SK-N-SH (cell line): ENCODE data around the gene SLC22A4. TPM values are rescaled to one million over a fixed set of nuclear protein-coding genes. Genes with fewer than 3 reads are reported as not detected.

Experiments
- CTCF ChIA-PET: fragments of 300-600, 350-600 bp; formaldehyde crosslinking; extraction: SDS; loops from one replicate; lab custom pipeline; 2021; lab: Yijun Ruan, JAX
- POLR2A ChIA-PET: fragments of 350-600 bp; sonication (Branson Sonifier 250); formaldehyde crosslinking; extraction: SDS; loops from one replicate; lab custom pipeline; 2020; ENCODE audit warnings: antibody characterized with exemption, inconsistent platforms; lab: Yijun Ruan, JAX
- DNase-seq: peaks from one replicate; pipeline ENCODE4 v3.0.0; 2012
- H2AFZ ChIP-seq: fragments of 200-600 bp; sonication (generic); 2 replicates; pipeline ENCODE4 v1.8.1; 2016; ENCODE audit warnings: antibody characterized with exemption, mild to moderate bottlenecking, low read depth
- H3F3A ChIP-seq: fragments of 200-600 bp; sonication (generic); replicated peaks from 2 replicates; pipeline ENCODE3; 2016; ENCODE audit warnings: antibody characterized with exemption, mild to moderate bottlenecking; ENCODE audit not compliant: insufficient read depth
- H3K27ac ChIP-seq, 2 experiments: fragments of 200-500 bp in 1 of 2; fragments of 200-600 bp in 1 of 2; sonication (Bioruptor generic) in 1 of 2; sonication (generic), shearing (Covaris generic) in 1 of 2; 2 replicates each; pipeline versions ENCODE4 v1.5.1 to v1.6.1; 2014 to 2016; ENCODE audit warnings: low read depth in 2 of 2, inconsistent platforms in 1 of 2, low read length in 1 of 2, mild to moderate bottlenecking in 1 of 2, mixed read lengths in 1 of 2
- H3K27me3 ChIP-seq: fragments of 200-600 bp; sonication (generic), shearing (Covaris generic); 2 replicates; pipeline ENCODE4 v1.6.1; 2016; ENCODE audit warnings: mixed run types; ENCODE audit not compliant: insufficient read depth
- H3K36me3 ChIP-seq, 2 experiments: fragments of 200-500 bp in 1 of 2; fragments of 200-600 bp in 1 of 2; sonication (Bioruptor generic) in 1 of 2; sonication (generic) in 1 of 2; replicated peaks in 1 of 2; 2 replicates each; pipeline versions ENCODE3 to v1.5.1; 2014 to 2016; ENCODE audit warnings: low read length in 1 of 2, mild to moderate bottlenecking in 1 of 2; ENCODE audit not compliant: insufficient read depth in 2 of 2, control insufficient read depth in 1 of 2
- H3K4me1 ChIP-seq, 2 experiments: fragments of 200-500 bp in 1 of 2; fragments of 200-600 bp in 1 of 2; sonication (Bioruptor generic) in 1 of 2; sonication (generic), shearing (Covaris generic) in 1 of 2; 2 replicates each; pipeline versions ENCODE4 v1.5.1 to v1.6.1; 2014 to 2016; ENCODE audit warnings: low read depth in 1 of 2, low read length in 1 of 2, mixed run types in 1 of 2; ENCODE audit not compliant: insufficient read depth in 2 of 2, control insufficient read depth in 1 of 2
- H3K4me2 ChIP-seq: fragments of 200-600 bp; sonication (generic), shearing (Covaris generic); 2 replicates; pipeline ENCODE4 v1.6.1; 2017; ENCODE audit warnings: mixed run types
- H3K4me3 ChIP-seq, 2 experiments: fragments of 200-500 bp in 1 of 2; fragments of 200-600 bp in 1 of 2; sonication (Bioruptor generic) in 1 of 2; sonication (generic), shearing (Covaris generic) in 1 of 2; 2 replicates each; pipeline versions ENCODE4 v1.5.1 to v1.8.1; 2014 to 2016; ENCODE audit warnings: low read depth in 2 of 2, inconsistent platforms in 1 of 2, low read length in 1 of 2, mild to moderate bottlenecking in 1 of 2, mixed read lengths in 1 of 2, moderate library complexity in 1 of 2
- H3K79me2 ChIP-seq: fragments of 200-600 bp; sonication (generic); 2 replicates; pipeline ENCODE4 v1.8.1; 2017; ENCODE audit warnings: mild to moderate bottlenecking; ENCODE audit not compliant: insufficient read depth
- H3K9ac ChIP-seq: fragments of 200-600 bp; sonication (generic); 2 replicates; pipeline ENCODE4 v1.6.1; 2017; ENCODE audit warnings: mixed run types
- H3K9me2 ChIP-seq: fragments of 200-600 bp; sonication (generic); 2 replicates; pipeline ENCODE4 v1.6.1; 2017; ENCODE audit warnings: mixed run types
- H3K9me3 ChIP-seq: fragments of 200-600 bp; sonication (generic); 2 replicates; pipeline ENCODE4 v1.6.1; 2017; ENCODE audit warnings: mixed run types, mild to moderate bottlenecking, moderate library complexity
- H4K20me1 ChIP-seq: fragments of 200-600 bp; sonication (generic); 2 replicates; pipeline ENCODE4 v1.6.1; 2017; ENCODE audit warnings: mild to moderate bottlenecking, mixed run types; ENCODE audit not compliant: insufficient read depth
- CTCF ChIP-seq: fragments of 200-600 bp; sonication (generic); IDR thresholded peaks from 2 replicates; pipeline ENCODE4 v1.6.1; 2017; ENCODE audit warnings: antibody characterized with exemption, mild to moderate bottlenecking, moderate library complexity
- FOSL2 ChIP-seq: IDR thresholded peaks from 2 replicates; pipeline ENCODE4 v1.4.0; 2012; ENCODE audit warnings: low read depth, mild to moderate bottlenecking, moderate library complexity, borderline replicate concordance
- FOXJ3 ChIP-seq: sonication (generic); formaldehyde crosslinking; IDR thresholded peaks from 2 replicates; pipeline ENCODE4 v1.5.1; 2020; ENCODE audit warnings: mild to moderate bottlenecking, missing genetic modification reagents
- GATA2 ChIP-seq: sonication (generic); formaldehyde crosslinking; IDR thresholded peaks from 2 replicates; pipeline ENCODE4 v1.5.0; 2020; ENCODE audit warnings: mild to moderate bottlenecking, missing genetic modification reagents
- MEF2A ChIP-seq: IDR thresholded peaks from 2 replicates; pipeline ENCODE4 v1.4.0; 2012; ENCODE audit warnings: low read depth, borderline replicate concordance
- MXI1 ChIP-seq: IDR thresholded peaks from 2 replicates; pipeline ENCODE4 v1.6.1; 2012; ENCODE audit warnings: mild to moderate bottlenecking, low read depth, low read length, improper control_type of control experiment
- RCOR1 ChIP-seq: fragments of 150-350 bp; IDR thresholded peaks from 2 replicates; pipeline ENCODE4 v1.6.1; 2017; ENCODE audit warnings: antibody characterized with exemption, low read length
- SIN3A ChIP-seq: IDR thresholded peaks from 2 replicates; pipeline ENCODE4 v1.6.1; 2012; ENCODE audit warnings: low read depth, mild to moderate bottlenecking, low read length, moderate library complexity, borderline replicate concordance
- SMC3 ChIP-seq: IDR thresholded peaks from 2 replicates; pipeline ENCODE4 v1.6.1; 2012; ENCODE audit warnings: low read depth, low read length, improper control_type of control experiment
- TCF12 ChIP-seq: IDR thresholded peaks from 2 replicates; pipeline ENCODE4 v1.4.0; 2012
- TEAD4 ChIP-seq: IDR thresholded peaks from 2 replicates; pipeline ENCODE4 v1.4.0; 2012; ENCODE audit warnings: mild to moderate bottlenecking, borderline replicate concordance; ENCODE audit not compliant: insufficient read depth
- WGBS: methylation state at CpG from one replicate; pipeline ENCODE4 v1.1.6; 2017; ENCODE audit warnings: low lambda C conversion rate; 5-methylcytosine and 5-hydroxymethylcytosine counted together
- polyA plus RNA-seq, 3 experiments: library from polyadenylated mRNA; depleted of rRNA; stranded (reverse); fragments of >200 nt; gene quantifications; 2 replicates each; pipeline ENCODE4 v1.2.3, GENCODE V29; 2012
- TF ChIP-seq, protein P1 (sequence below): IDR thresholded peaks from 2 replicates; pipeline ENCODE4 v1.6.1; 2012; ENCODE audit warnings: mild to moderate bottlenecking, low read depth, low read length, moderate library complexity
- TF ChIP-seq, protein P2 (sequence below): fragments of 150-350 bp; IDR thresholded peaks from 2 replicates; pipeline ENCODE4 v1.6.1; 2017; ENCODE audit warnings: antibody characterized with exemption, low read length, low read depth, borderline replicate concordance
- TF ChIP-seq, protein P3 (sequence below): IDR thresholded peaks from 2 replicates; pipeline ENCODE4 v1.4.0; 2012; ENCODE audit warnings: low read depth, borderline replicate concordance

Gene SLC22A4
- polyA plus RNA-seq, 1 of the 3 experiments (the other 2 are of a cell fraction) = 3.3 TPM

DNA sequence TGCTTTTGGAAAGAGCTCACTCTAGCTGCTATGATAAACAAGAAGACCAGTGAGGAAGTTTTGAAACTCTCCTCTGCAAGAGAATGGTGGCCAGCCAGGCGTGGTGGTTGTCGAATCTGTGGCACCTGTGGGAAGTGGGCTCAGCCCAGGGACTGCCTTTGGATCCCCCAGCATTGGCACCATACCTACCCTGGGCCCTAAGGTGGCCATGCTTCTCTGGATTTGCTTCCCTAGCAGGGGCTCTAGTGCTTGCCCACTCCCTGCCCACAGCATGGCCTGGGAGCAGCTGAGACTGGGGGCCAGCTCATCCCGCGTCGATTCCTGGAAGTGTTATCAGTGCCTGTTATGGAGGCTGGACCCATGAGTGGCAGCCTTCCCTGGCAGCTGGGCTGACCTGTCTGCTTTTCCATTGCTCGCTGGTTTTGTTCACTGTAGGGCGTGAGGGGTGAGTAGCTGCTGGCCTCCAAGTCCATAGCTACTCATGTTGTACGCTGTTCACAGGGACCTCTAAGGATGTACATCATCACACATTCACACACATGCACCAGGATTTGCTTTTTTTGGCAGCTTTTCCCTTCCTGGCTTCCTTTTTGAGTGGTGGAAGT lies 2.3 kb downstream of the SLC22A4 start (continued):
- TF ChIP-seq, protein P1, sequence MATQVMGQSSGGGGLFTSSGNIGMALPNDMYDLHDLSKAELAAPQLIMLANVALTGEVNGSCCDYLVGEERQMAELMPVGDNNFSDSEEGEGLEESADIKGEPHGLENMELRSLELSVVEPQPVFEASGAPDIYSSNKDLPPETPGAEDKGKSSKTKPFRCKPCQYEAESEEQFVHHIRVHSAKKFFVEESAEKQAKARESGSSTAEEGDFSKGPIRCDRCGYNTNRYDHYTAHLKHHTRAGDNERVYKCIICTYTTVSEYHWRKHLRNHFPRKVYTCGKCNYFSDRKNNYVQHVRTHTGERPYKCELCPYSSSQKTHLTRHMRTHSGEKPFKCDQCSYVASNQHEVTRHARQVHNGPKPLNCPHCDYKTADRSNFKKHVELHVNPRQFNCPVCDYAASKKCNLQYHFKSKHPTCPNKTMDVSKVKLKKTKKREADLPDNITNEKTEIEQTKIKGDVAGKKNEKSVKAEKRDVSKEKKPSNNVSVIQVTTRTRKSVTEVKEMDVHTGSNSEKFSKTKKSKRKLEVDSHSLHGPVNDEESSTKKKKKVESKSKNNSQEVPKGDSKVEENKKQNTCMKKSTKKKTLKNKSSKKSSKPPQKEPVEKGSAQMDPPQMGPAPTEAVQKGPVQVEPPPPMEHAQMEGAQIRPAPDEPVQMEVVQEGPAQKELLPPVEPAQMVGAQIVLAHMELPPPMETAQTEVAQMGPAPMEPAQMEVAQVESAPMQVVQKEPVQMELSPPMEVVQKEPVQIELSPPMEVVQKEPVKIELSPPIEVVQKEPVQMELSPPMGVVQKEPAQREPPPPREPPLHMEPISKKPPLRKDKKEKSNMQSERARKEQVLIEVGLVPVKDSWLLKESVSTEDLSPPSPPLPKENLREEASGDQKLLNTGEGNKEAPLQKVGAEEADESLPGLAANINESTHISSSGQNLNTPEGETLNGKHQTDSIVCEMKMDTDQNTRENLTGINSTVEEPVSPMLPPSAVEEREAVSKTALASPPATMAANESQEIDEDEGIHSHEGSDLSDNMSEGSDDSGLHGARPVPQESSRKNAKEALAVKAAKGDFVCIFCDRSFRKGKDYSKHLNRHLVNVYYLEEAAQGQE = no peak
- TF ChIP-seq SMC3 = no peak
- no peak for TF ChIP-seq TEAD4
- no peak for TF ChIP-seq TCF12
- no peak for TF ChIP-seq MXI1
- no peak for TF ChIP-seq RCOR1
- TF ChIP-seq SIN3A = no peak
- no peak for TF ChIP-seq GATA2 (CRISPR knock-in tag)
- no peak for TF ChIP-seq CTCF
- TF ChIP-seq MEF2A = no peak

DNA sequence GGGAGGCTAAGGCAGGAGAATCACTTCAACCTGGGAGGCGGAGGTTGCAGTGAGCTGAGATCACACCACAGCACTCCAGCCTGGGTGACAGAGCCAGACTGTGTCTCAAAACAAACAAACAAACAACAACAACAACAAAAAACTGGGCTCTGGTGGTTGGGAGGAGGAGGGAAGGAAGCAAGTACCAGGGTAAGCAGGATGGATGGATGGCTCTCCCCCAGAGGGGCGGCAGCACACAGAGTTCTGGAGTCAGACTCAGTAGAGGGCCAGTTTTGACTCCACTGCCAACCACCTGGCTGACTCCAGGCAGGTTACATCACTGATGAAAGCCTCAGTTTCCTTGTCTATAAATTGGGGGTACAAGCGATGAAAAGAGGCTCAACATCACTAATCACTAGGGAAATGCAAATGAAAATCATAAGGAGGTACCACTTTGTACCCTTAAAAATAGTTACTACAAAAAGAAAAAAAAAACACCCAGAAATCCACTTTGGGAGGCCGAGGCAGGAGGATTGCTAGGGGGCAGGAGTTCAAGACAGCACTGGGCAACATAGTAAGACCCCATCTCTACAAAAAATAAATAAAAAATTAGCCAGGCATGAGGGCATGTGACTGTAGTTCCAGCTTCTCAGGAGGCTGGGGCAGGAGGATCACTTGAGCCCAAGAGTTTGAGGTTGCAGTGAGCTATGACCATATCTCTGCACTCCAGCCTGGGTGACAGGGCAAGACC lies 3.2 kb downstream of the SLC22A4 start:
- POLR2A ChIA-PET = no interaction called here
- H3K9ac ChIP-seq = no peak overlapping the region
- no peaks in the 10 kb centered on the region for H3K9me2 ChIP-seq
- no peaks in the 10 kb centered on the region for H4K20me1 ChIP-seq
- no peak for DNase-seq
- CTCF ChIA-PET = interaction anchor here (0.8 to 2.6 kb wide), 2 partner anchors 11 to 59 kb away, joined by 4 to 7 read pairs; no protein-coding TSS in a partner anchor
- no peak overlapping the region for H2AFZ ChIP-seq
- H3K79me2 ChIP-seq = peaks cover 27% of the 10 kb centered on the region
- H3K4me3 ChIP-seq = no peak overlapping the region
- H3K4me1 ChIP-seq = peaks cover 9 to 34% of the 10 kb centered on the region in 2 experiments; a peak in 2 of 4 replicates
- peaks cover 11% of the 10 kb centered on the region for H3F3A ChIP-seq
- H3K27me3 ChIP-seq = no peaks in the 10 kb centered on the region
- H3K36me3 ChIP-seq = no peaks in the 10 kb centered on the region
- 93% methylated on average over 4 of the region's 4 CpGs for WGBS
- TF ChIP-seq TEAD4 (no peak), MEF2A (no peak), FOSL2 (no peak), FOXJ3 (no peak)
- TF ChIP-seq, protein P2, sequence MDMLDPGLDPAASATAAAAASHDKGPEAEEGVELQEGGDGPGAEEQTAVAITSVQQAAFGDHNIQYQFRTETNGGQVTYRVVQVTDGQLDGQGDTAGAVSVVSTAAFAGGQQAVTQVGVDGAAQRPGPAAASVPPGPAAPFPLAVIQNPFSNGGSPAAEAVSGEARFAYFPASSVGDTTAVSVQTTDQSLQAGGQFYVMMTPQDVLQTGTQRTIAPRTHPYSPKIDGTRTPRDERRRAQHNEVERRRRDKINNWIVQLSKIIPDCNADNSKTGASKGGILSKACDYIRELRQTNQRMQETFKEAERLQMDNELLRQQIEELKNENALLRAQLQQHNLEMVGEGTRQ = no peak
- TF ChIP-seq, protein P3, sequence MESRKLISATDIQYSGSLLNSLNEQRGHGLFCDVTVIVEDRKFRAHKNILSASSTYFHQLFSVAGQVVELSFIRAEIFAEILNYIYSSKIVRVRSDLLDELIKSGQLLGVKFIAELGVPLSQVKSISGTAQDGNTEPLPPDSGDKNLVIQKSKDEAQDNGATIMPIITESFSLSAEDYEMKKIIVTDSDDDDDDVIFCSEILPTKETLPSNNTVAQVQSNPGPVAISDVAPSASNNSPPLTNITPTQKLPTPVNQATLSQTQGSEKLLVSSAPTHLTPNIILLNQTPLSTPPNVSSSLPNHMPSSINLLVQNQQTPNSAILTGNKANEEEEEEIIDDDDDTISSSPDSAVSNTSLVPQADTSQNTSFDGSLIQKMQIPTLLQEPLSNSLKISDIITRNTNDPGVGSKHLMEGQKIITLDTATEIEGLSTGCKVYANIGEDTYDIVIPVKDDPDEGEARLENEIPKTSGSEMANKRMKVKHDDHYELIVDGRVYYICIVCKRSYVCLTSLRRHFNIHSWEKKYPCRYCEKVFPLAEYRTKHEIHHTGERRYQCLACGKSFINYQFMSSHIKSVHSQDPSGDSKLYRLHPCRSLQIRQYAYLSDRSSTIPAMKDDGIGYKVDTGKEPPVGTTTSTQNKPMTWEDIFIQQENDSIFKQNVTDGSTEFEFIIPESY = no peak
- H3K27ac ChIP-seq = no peak overlapping the region
- H3K4me2 ChIP-seq = no peak overlapping the region
- H3K9me3 ChIP-seq = no peaks in the 10 kb centered on the region
